HepG2 (cell line): ENCODE data around the gene SPTBN4. TPM values are rescaled to one million over a fixed set of nuclear protein-coding genes. Genes with fewer than 3 reads are reported as not detected.
A peak's percentile ranks its signal among the peaks of the same experiment; 100 is the strongest.

Source experiments
- ARNT2 ChIP-seq: sonication (generic); formaldehyde crosslinking; IDR thresholded peaks from 2 replicates; pipeline ENCODE4 v1.8.0; 2022; ENCODE audit warnings: mild to moderate bottlenecking, low read depth, missing genetic modification reagents, moderate library complexity
- ASH2L ChIP-seq: fragments of 300-600, 200-600 bp; sonication (generic); IDR thresholded peaks from 2 replicates; pipeline ENCODE4 v1.7.0; 2017; ENCODE audit warnings: low read depth, mild to moderate bottlenecking, moderate library complexity, mixed read lengths, low read length; ENCODE audit not compliant: insufficient read length
- DPF2 ChIP-seq: sonication (generic); formaldehyde crosslinking; IDR thresholded peaks from 2 replicates; pipeline ENCODE4 v1.4.0; 2020; ENCODE audit warnings: mild to moderate bottlenecking, low read depth, missing genetic modification reagents, borderline replicate concordance
- PAX8 ChIP-seq: sonication (generic); formaldehyde crosslinking; IDR thresholded peaks from 2 replicates; pipeline ENCODE4 v1.8.0; 2022; ENCODE audit warnings: mild to moderate bottlenecking, missing genetic modification reagents, borderline replicate concordance
- PHB2 ChIP-seq: fragments of 450-650 bp; IDR thresholded peaks from 2 replicates; pipeline ENCODE4 v1.6.1; 2018; ENCODE audit not compliant: partially characterized antibody
- SCMH1 ChIP-seq: sonication (generic); formaldehyde crosslinking; IDR thresholded peaks from 2 replicates; pipeline ENCODE4 v1.9.0; 2021; ENCODE audit warnings: missing genetic modification reagents, mild to moderate bottlenecking, borderline replicate concordance
- TAF1 ChIP-seq: sonication (generic); formaldehyde crosslinking; IDR thresholded peaks from 2 replicates; pipeline ENCODE4 v1.4.0; 2020; ENCODE audit warnings: missing genetic modification reagents
- UBTF ChIP-seq: sonication (generic); formaldehyde crosslinking; IDR thresholded peaks from 2 replicates; pipeline ENCODE4 v1.4.0; 2020; ENCODE audit warnings: mild to moderate bottlenecking, missing genetic modification reagents
- ZFYVE20 ChIP-seq: sonication (generic); formaldehyde crosslinking; IDR thresholded peaks from 2 replicates; pipeline ENCODE4 v1.8.0; 2023; ENCODE audit warnings: low read depth, mild to moderate bottlenecking, moderate library complexity, missing genetic modification reagents, borderline replicate concordance
- ZGPAT ChIP-seq: IDR thresholded peaks from 2 replicates; pipeline ENCODE4 v1.6.1; 2016; ENCODE audit warnings: mild to moderate bottlenecking
- ZNF136 ChIP-seq: sonication (generic); formaldehyde crosslinking; IDR thresholded peaks from 2 replicates; pipeline ENCODE4 v1.8.1; 2022; ENCODE audit warnings: low read depth, mild to moderate bottlenecking, moderate library complexity, missing genetic modification reagents
- ZNF235 ChIP-seq: sonication (generic); formaldehyde crosslinking; IDR thresholded peaks from 2 replicates; pipeline ENCODE4 v1.8.1; 2023; ENCODE audit warnings: mild to moderate bottlenecking, missing genetic modification reagents, borderline replicate concordance
- ZNF343 ChIP-seq: sonication (generic); formaldehyde crosslinking; IDR thresholded peaks from 2 replicates; pipeline ENCODE4 v1.4.0; 2020; ENCODE audit warnings: mild to moderate bottlenecking, missing genetic modification reagents
- ZNF407 ChIP-seq: sonication (generic); formaldehyde crosslinking; IDR thresholded peaks from one replicate; pipeline ENCODE4 v1.5.1; 2020; ENCODE audit warnings: mild to moderate bottlenecking, missing genetic modification reagents; ENCODE audit errors: not compliant biosample characterization
- ZNF432 ChIP-seq: sonication (generic); formaldehyde crosslinking; IDR thresholded peaks from 2 replicates; pipeline ENCODE4 v1.5.0; 2020; ENCODE audit warnings: missing genetic modification reagents, mild to moderate bottlenecking, borderline replicate concordance
- ZNF572 ChIP-seq: sonication (generic); formaldehyde crosslinking; IDR thresholded peaks from 2 replicates; pipeline ENCODE4 v1.5.1; 2020; ENCODE audit warnings: mild to moderate bottlenecking, missing genetic modification reagents
- polyA plus RNA-seq, 8 experiments: library from polyadenylated mRNA; depleted of rRNA in 3 of 8; stranded (reverse) in 7 of 8; unstranded in 1 of 8; fragments of >200 nt; fragmentation: Illumina TruSeq in 4 of 8; extraction: Trizol in 4 of 8; gene quantifications; 2 replicates each; pipeline versions ENCODE4 v1.2.1 to v1.2.3, GENCODE V29; 2011 to 2016; ENCODE audit warnings: low read depth in 4 of 8, missing spikeins in 1 of 8, mixed read lengths in 1 of 8; ENCODE audit not compliant: insufficient read depth in 1 of 8
- total RNA-seq, 5 experiments: library from RNA; depleted of rRNA; stranded (reverse); fragments of >200 nt; fragmentation: Illumina TruSeq; extraction: Trizol; gene quantifications; 2 replicates each; pipeline ENCODE4 v1.2.3, GENCODE V29; 2016; ENCODE audit warnings: low read depth in 1 of 5

The SPTBN4 gene
- total and polyA plus RNA-seq, 2 of the 13 experiments (the other 11 are each of a cell fraction or from before 2014, with no cell fraction given): 0.11 TPM

- 0 out of 2 replicates have a peak, but pooled peaks have one; percentile 69 for TF ChIP-seq ZNF343 (CRISPR knock-in tag)
- peak; percentile 46; the same call in 1 of the 2 replicates for TF ChIP-seq DPF2 (CRISPR knock-in tag)
- peak; percentile 86; the same call in 1 of the 2 replicates for TF ChIP-seq ZNF136 (CRISPR knock-in tag)
- peak; percentile 55; the same call in 1 of the 2 replicates for TF ChIP-seq ZGPAT (CRISPR knock-in tag)
- peak; percentile 56; the same call in 1 of the 2 replicates for TF ChIP-seq UBTF (CRISPR knock-in tag)
- 0 out of 2 replicates have a peak, but pooled peaks have one; percentile 67 for TF ChIP-seq ZFYVE20 (CRISPR knock-in tag)
- TF ChIP-seq ARNT2: no peak
- TF ChIP-seq ZNF432 (CRISPR knock-in tag): no peak
- TF ChIP-seq PAX8 (CRISPR knock-in tag): peak; percentile 67; the same call in 1 of the 2 replicates
- TF ChIP-seq ZNF235 (CRISPR knock-in tag): 0 out of 2 replicates have a peak, but pooled peaks have one; percentile 47
- TF ChIP-seq ZNF407: peak; percentile 34
- no peak for TF ChIP-seq PHB2
- peak; percentile 36 for TF ChIP-seq ASH2L
- peak; percentile 44; the same call in 1 of the 2 replicates for TF ChIP-seq TAF1 (CRISPR knock-in tag)
- no peak for TF ChIP-seq SCMH1 (CRISPR knock-in tag)
- 0 out of 2 replicates have a peak, but pooled peaks have one; percentile 75 for TF ChIP-seq ZNF572 (CRISPR knock-in tag)
These were observed 1.1 kb upstream of the SPTBN4 start, which contains the start of gene BLVRB (continued) for GRCh38 chr19:40465557-40466218.
